RWPE1 (cell line): ENCODE results near the gene SLC24A3.

Source experiments
- CTCF ChIA-PET: fragments of 350-600 bp; sonication (Branson Sonifier 250); formaldehyde crosslinking; extraction: SDS; loops from one replicate; lab custom pipeline; 2021; lab: Yijun Ruan, JAX
- POLR2A ChIA-PET: fragments of 400-600 bp; formaldehyde crosslinking; extraction: SDS; loops from one replicate; lab custom pipeline; 2020; ENCODE audit warnings: antibody characterized with exemption; ENCODE audit not compliant: low non-redundant PET; lab: Yijun Ruan, JAX
- DNase-seq: peaks from one replicate; pipeline ENCODE4 v3.0.0; 2012; ENCODE audit warnings: low spot score
- H3K27ac ChIP-seq: fragments of 450-650 bp; 2 replicates; pipeline ENCODE4 v1.5.1; 2017
- TF ChIP-seq, protein P1 (sequence below): fragments of 450-650 bp; conservative IDR thresholded peaks from 2 replicates; pipeline ENCODE4 v1.5.1; 2017; ENCODE audit warnings: low read depth, mild to moderate bottlenecking

SLC24A3 gene

DNA sequence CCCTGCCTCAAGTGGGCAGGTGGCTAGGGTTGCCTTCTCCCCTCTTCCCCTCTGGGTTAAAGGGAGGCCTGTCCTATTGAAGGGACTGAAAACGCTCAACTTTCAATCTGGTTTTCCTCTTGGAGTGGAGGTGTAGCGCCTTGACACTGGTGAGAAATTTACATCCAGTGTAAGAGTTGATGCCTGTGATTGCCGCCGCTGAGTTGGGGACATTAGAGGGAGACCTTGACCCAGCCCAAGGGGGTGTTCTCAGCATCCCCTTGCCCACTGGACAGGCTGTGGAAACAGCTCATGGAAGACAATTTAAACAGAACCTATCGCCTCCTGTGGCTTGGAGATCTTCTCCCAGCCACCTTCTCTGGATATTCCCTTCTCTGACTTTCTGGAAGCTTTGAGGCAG is 61.6 kb downstream of the SLC24A3 start:
- TF ChIP-seq, protein P1, sequence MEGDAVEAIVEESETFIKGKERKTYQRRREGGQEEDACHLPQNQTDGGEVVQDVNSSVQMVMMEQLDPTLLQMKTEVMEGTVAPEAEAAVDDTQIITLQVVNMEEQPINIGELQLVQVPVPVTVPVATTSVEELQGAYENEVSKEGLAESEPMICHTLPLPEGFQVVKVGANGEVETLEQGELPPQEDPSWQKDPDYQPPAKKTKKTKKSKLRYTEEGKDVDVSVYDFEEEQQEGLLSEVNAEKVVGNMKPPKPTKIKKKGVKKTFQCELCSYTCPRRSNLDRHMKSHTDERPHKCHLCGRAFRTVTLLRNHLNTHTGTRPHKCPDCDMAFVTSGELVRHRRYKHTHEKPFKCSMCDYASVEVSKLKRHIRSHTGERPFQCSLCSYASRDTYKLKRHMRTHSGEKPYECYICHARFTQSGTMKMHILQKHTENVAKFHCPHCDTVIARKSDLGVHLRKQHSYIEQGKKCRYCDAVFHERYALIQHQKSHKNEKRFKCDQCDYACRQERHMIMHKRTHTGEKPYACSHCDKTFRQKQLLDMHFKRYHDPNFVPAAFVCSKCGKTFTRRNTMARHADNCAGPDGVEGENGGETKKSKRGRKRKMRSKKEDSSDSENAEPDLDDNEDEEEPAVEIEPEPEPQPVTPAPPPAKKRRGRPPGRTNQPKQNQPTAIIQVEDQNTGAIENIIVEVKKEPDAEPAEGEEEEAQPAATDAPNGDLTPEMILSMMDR: no peak
- POLR2A ChIA-PET: no interaction called here
- H3K27ac ChIP-seq: no peak overlapping the region
- DNase-seq: no peak
- CTCF ChIA-PET: no interaction called here

DNA sequence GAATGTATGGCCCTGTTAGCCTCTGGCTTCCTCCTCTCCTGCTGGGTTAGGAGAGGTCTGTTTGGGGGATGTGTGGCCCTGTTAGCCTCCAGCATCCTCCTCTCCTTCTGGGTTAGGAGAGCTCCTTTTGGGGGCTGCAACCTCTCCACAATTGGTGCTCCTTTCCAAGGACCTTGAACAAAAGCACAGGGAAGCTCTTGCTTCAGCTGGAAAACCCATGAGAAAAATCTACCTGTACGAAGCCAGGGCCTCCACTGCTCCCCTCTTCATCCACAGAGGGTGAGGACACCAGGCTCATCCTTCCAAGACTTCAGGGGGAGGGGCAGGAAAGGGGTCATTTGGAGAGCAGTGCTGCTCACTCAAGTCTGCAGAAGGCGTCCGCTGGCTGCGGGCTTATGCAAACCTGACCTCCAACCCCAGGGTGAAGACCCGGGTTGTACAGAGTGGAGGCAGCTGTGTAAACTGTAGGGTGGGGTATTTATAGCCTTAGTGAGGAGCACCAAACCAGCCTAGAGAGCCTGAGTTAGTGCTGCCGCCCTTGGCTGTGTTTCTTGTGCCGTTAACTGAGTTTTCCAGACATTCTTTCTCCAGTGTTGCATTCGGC is 62.1 kb downstream of the SLC24A3 start:
- DNase-seq: no peak
- TF ChIP-seq, protein P1: no peak
- H3K27ac ChIP-seq: no peak overlapping the region
- CTCF ChIA-PET: interaction anchor here (0.7 kb wide), 1 partner anchor 149 kb away, joined by 3 read pairs; no protein-coding TSS in a partner anchor
- POLR2A ChIA-PET: no interaction called here

DNA sequence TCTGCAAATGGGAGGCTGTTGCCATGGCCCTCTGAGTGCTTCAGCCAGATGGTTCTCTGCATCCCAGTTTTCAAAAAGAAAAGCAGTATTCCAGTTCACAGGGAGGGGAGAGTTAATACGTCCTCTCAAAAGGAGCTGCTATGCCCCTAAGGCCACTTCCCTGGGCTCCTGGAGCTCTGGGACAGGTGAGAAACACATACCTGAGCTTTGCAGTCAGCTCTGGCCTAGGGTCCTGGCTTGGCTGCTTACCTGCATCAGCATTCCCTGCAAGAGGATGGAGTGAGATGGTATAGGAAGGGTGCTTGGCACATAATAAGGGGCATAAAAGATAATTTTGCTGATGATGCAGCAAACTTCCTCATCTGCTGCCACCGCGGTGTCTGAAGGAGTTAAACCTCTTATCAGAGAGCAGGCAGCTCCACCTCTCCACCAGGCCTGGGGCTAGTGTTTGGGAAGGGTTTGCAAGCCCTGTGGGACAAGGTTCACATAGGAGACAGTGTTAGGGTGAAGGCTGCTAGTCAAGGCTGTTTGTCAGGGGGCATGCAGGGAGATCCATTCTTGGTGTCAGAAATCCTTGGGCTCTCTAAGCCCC is 62.7 kb downstream of the SLC24A3 start:
- DNase-seq: no peak
- CTCF ChIA-PET: interaction anchor here (0.7 kb wide), 1 partner anchor 150 kb away, joined by 3 read pairs; no protein-coding TSS in a partner anchor
- TF ChIP-seq, protein P1: no peak
- POLR2A ChIA-PET: no interaction called here
- H3K27ac ChIP-seq: no peak overlapping the region

DNA sequence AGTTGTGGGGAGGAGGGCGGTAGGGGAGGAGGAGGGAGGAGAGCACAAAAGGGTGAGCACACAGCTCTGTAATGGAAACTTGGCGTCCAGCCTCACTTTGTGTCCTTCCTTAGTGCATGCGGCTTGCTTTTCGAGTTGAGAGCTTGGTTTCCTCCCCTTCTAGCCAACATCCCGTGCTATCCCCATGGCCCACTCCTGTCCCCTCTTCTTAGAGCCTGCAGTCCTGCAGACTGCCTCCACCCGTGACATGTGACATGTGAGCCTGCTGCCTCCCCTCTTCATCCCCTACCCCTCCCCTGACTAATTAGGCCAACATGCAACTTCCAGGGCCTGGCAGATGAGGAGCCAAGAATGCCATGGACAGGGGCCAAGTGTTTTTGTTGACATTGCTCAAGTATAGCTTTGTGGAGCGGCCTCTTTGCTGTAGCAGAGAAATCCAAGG is 63.2 kb downstream of the SLC24A3 start:
- CTCF ChIA-PET: no interaction called here
- POLR2A ChIA-PET: no interaction called here
- DNase-seq: no peak
- TF ChIP-seq, protein P1: no peak
- H3K27ac ChIP-seq: no peak overlapping the region

DNA sequence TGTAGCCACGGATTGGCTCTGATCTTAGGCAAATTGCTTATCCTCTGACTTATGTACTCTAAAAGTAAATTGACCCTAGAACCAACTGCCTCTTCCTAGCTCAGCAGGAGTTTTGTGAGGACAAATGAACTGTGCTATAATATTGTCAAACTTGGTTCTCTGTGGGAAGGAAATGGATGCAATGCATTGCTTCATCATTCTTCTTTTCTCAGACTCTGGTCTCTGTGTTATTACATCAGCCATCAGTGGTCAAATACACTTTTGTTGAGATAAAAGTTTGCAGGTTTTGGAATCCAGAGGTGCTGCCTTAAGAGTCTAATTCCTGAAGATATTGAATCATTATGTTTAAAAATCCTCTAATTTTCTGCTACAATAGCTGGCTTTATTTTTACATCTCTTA is 64.9 kb downstream of the SLC24A3 start:
- TF ChIP-seq, protein P1: no peak

DNA sequence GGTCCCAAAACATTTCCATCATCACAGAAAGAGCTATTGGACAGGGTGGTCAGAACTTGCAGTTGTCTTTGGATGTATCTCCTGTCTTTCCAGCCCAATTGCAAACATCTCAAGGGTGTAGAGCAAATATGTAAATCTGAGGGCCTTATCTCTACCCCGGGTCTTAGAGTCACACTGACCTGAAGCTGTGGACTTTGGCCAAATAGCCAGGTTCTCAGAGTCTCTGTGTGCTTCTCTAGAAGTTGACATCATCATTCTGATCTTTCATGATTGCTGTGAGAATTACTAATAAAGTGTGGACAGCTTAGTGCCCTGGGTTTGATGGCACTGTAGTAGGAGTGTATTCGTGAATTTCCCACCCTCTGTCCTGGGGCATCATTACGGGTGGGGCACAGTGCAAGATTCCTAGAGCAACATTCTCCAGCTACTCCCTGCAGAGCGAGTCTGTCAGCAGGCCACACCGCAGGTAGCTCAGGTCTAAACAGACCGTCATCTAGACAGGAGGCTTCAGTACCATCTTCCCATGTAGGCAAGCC is 71.1 kb downstream of the SLC24A3 start:
- H3K27ac ChIP-seq: no peak overlapping the region
- TF ChIP-seq, protein P1: no peak
- CTCF ChIA-PET: no interaction called here
- POLR2A ChIA-PET: no interaction called here
- no peak for DNase-seq

More for the DNA sequence above, 64.9 kb downstream of the SLC24A3 start:
- H3K27ac ChIP-seq: no peak overlapping the region
- ChIA-PET POLR2A (no interaction called here), CTCF (no interaction called here)
- no peak for DNase-seq
